Thyroid gland (tissue), 4 donors: ENCODE results near the gene ACADVL.

ENCODE experiments used
- CTCF ChIP-seq, 6 experiments: fragments of 200-600 bp in 3 of 6; fragments of 450-650 bp in 3 of 6; sonication (generic) in 3 of 6; IDR thresholded peaks; one replicate each; pipeline ENCODE4 v1.5.1; 2016 to 2019; ENCODE audit warnings: antibody characterized with exemption in 6 of 6, mild to moderate bottlenecking in 2 of 6, inconsistent platforms in 1 of 6, moderate library complexity in 1 of 6
- POLR2A ChIP-seq, 2 donors: fragments of 450-650 bp; IDR thresholded peaks; one replicate each; pipeline ENCODE4 v1.6.1; 2017; ENCODE audit warnings: antibody characterized with exemption in 2 of 2, mild to moderate bottlenecking in 2 of 2, moderate library complexity in 1 of 2

GRCh38 chr17:7246779-7247178 is 27.0 kb downstream of the ACADVL start:
- no peak for TF ChIP-seq POLR2A (IDR thresholded peaks at IDR 0.05)
- TF ChIP-seq CTCF (IDR thresholded peaks at IDR 0.05): no peak
